Parathyroid adenoma (tissue), 2 donors: ENCODE data around the gene PCNX2.

Experiments used
- H2AFZ ChIP-seq: fragments of 300-600 bp; sonication (generic); one replicate; pipeline ENCODE4 v1.7.0; 2017; ENCODE audit warnings: antibody characterized with exemption, mild to moderate bottlenecking
- H3K27ac ChIP-seq: fragments of 300-600 bp; sonication (generic); one replicate; pipeline ENCODE4 v1.7.0; 2017
- H3K27me3 ChIP-seq: fragments of 300-600 bp; sonication (generic); one replicate; pipeline ENCODE4 v1.7.0; 2017; ENCODE audit warnings: low read length; ENCODE audit not compliant: control insufficient read depth, insufficient read depth
- H3K36me3 ChIP-seq: fragments of 300-600 bp; sonication (generic); one replicate; pipeline ENCODE4 v1.7.0; 2017; ENCODE audit warnings: low read length; ENCODE audit not compliant: control insufficient read depth, insufficient read depth
- H3K4me1 ChIP-seq: fragments of 300-600 bp; sonication (generic); one replicate; pipeline ENCODE4 v1.7.0; 2017; ENCODE audit warnings: control low read depth
- H3K4me2 ChIP-seq: fragments of 300-600 bp; sonication (generic); one replicate; pipeline ENCODE4 v1.7.0; 2017; ENCODE audit warnings: low read length
- H3K4me3 ChIP-seq: fragments of 300-600 bp; sonication (generic); one replicate; pipeline ENCODE4 v1.7.0; 2017; ENCODE audit warnings: low read depth, low read length
- H3K79me2 ChIP-seq: fragments of 300-600 bp; sonication (generic); one replicate; pipeline ENCODE4 v1.7.0; 2017; ENCODE audit warnings: control low read depth
- H3K9ac ChIP-seq: fragments of 300-600 bp; sonication (generic); one replicate; pipeline ENCODE4 v1.7.0; 2017; ENCODE audit warnings: mild to moderate bottlenecking
- H3K9me3 ChIP-seq: fragments of 300-600 bp; sonication (generic); one replicate; pipeline ENCODE4 v1.7.0; 2017; ENCODE audit warnings: low read length; ENCODE audit not compliant: control insufficient read depth
- TF ChIP-seq, protein P1 (sequence below): fragments of 300-600 bp; sonication (generic); IDR thresholded peaks from one replicate; pipeline ENCODE4 v1.7.0; 2017; ENCODE audit warnings: antibody characterized with exemption, mild to moderate bottlenecking
- donor health status: primary hyperparathyroidism.

The PCNX2 gene

DNA sequence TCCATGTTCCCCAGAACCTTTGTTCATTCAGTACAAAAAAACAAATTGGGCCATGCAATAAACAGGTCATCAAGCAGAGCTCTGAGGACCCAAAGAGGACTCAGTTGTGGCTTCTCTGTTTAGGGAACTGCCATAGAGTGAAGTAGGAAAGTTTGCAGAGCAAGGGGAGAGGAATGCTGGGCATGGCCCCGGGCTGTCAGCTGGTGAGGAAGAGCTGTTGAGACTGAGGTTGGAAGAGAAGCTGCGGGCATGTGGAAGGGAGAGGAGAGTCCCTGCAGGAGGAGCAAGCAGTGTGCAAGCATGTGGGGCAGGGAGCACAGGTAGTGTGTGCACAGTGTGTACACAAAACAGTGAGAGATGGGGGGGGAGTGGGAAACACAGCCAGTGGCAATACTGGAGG, 273.3 kb downstream of the PCNX2 start:
- Histone ChIP-seq H3K79me2 (no peaks in the 10 kb centered on the region), H3K9ac (no peak overlapping the region), H3K27ac (no peak overlapping the region), H3K4me2 (no peak overlapping the region), H2AFZ (no peak overlapping the region), H3K36me3 (no peaks in the 10 kb centered on the region), H3K27me3 (no peaks in the 10 kb centered on the region), H3K4me3 (no peak overlapping the region), H3K4me1 (no peaks in the 10 kb centered on the region), H3K9me3 (no peaks in the 10 kb centered on the region)
- TF ChIP-seq, protein P1, sequence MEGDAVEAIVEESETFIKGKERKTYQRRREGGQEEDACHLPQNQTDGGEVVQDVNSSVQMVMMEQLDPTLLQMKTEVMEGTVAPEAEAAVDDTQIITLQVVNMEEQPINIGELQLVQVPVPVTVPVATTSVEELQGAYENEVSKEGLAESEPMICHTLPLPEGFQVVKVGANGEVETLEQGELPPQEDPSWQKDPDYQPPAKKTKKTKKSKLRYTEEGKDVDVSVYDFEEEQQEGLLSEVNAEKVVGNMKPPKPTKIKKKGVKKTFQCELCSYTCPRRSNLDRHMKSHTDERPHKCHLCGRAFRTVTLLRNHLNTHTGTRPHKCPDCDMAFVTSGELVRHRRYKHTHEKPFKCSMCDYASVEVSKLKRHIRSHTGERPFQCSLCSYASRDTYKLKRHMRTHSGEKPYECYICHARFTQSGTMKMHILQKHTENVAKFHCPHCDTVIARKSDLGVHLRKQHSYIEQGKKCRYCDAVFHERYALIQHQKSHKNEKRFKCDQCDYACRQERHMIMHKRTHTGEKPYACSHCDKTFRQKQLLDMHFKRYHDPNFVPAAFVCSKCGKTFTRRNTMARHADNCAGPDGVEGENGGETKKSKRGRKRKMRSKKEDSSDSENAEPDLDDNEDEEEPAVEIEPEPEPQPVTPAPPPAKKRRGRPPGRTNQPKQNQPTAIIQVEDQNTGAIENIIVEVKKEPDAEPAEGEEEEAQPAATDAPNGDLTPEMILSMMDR, result no peak

DNA sequence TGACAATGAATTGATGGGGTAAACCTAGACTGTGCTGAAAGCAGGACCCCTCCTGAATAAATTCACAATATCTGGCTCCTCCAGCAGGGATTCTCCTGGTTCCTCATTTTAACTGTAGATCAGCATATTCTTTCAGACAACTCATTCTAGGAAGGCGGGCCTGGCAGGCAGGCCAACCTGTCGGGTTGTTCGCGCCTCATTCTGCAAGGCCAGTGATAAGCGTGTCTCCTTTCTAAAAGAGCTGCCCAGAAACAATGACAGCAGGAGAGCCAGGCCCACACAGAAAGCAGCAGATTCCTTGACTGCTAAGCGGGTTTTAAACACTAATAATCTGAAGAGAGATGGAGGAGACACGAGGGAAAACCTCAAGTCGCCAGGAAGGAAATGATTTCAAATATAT, 275.1 kb downstream of the PCNX2 start:
- Histone ChIP-seq H3K9ac (no peak overlapping the region), H3K9me3 (no peaks in the 10 kb centered on the region)

DNA sequence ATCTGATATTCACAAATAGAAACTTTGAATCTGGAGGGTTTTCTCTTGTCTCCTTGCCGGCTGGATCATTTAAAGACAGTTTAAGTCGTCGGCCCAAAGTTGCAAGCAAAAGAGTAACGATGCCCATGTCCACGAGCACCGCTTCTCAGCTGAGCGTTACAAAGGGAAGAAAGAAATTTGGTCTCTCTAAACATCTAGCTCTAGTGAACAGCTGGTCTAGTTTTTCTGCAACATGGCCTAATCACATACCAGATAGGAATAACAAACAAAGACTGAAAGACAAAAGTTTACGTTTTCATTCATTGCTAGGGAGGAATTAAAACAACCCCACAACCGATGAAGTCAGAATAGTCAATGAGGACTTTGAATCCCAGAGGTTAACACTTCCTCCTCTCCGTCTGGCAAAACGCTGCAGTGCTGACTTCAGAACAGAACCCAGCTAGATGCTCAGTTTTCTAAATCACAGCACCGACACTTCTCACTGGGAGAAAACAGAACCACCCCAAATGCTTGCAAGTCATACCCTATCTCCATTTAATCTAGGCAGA, 275.7 kb downstream of the PCNX2 start:
- H3K9ac ChIP-seq, result no peak overlapping the region
- H3K9me3 ChIP-seq, result no peaks in the 10 kb centered on the region
- no peak overlapping the region for H3K4me3 ChIP-seq
- no peak overlapping the region for H3K27ac ChIP-seq
- no peak overlapping the region for H2AFZ ChIP-seq
- H3K4me1 ChIP-seq, result no peaks in the 10 kb centered on the region
- no peaks in the 10 kb centered on the region for H3K79me2 ChIP-seq
- H3K36me3 ChIP-seq, result no peaks in the 10 kb centered on the region
- no peak overlapping the region for H3K4me2 ChIP-seq
- TF ChIP-seq, protein P1, result no peak
- no peaks in the 10 kb centered on the region for H3K27me3 ChIP-seq

More for the DNA sequence above, 275.1 kb downstream of the PCNX2 start:
- Histone ChIP-seq H3K4me3 (no peak overlapping the region), H3K79me2 (no peaks in the 10 kb centered on the region), H3K36me3 (no peaks in the 10 kb centered on the region), H3K27me3 (no peaks in the 10 kb centered on the region), H3K27ac (no peak overlapping the region), H3K4me1 (no peaks in the 10 kb centered on the region), H2AFZ (no peak overlapping the region), H3K4me2 (no peak overlapping the region)
- TF ChIP-seq, protein P1, result no peak

DNA sequence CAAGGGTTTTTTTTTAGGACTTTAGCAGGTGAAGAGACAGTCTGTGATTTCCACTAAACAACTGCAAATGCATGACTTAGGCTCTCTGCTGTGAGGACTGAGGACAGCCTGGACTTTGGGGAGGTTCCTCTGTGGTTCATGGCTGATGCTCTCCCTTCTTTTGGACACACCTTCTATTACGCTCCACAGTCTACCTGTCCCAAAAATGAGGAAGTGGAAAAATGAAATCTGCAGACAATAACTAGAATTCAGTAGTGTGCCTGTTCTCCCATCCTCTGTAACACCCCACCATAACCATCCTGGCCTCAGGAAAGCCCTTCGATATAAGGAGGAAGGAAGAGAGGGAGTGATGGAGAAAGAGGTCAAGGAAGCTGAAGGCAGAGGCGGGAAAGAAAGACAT, 276.4 kb downstream of the PCNX2 start:
- no peaks in the 10 kb centered on the region for H3K79me2 ChIP-seq
- H2AFZ ChIP-seq, result no peak overlapping the region
- no peaks in the 10 kb centered on the region for H3K9me3 ChIP-seq
- H3K27ac ChIP-seq, result no peak overlapping the region
- no peak overlapping the region for H3K9ac ChIP-seq
- H3K36me3 ChIP-seq, result no peaks in the 10 kb centered on the region
- TF ChIP-seq, protein P1, result no peak
- H3K4me1 ChIP-seq, result no peaks in the 10 kb centered on the region
- no peak overlapping the region for H3K4me2 ChIP-seq
- no peaks in the 10 kb centered on the region for H3K27me3 ChIP-seq
- no peak overlapping the region for H3K4me3 ChIP-seq

DNA sequence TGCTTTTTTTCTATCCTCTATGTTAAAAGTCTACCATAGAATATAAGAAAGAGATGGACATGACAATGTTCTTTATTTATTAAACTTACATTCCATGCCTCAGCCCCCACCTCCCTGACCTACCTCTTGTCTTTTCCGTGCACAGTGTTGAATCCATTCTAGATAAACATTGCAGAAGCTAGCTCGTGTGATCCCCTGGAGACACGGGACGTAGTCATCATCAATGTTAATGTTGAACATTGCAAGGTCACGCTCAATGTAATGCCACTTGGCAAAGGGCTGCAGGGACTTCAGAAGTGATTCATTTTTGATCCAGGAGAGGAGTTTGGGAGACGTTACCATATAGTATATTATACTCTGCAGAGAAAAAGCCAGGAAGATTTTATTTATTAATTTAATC, 278.7 kb downstream of the PCNX2 start:
- Histone ChIP-seq H3K4me2 (no peak overlapping the region), H3K27me3 (no peaks in the 10 kb centered on the region), H2AFZ (no peak overlapping the region), H3K4me1 (no peaks in the 10 kb centered on the region), H3K9me3 (no peaks in the 10 kb centered on the region), H3K4me3 (no peak overlapping the region), H3K36me3 (no peaks in the 10 kb centered on the region), H3K9ac (no peak overlapping the region), H3K27ac (no peak overlapping the region), H3K79me2 (no peaks in the 10 kb centered on the region)
- TF ChIP-seq, protein P1, result no peak
